Stomach smooth muscle (tissue), 2 donors: ENCODE results near the gene ROCK2.
"Not testable (repeated sequence)": the region's sequence is repeated elsewhere in the genome, so short reads cannot be mapped to it uniquely, and the experiment has no call there.

Source experiments
- H3K27ac ChIP-seq: one replicate; pipeline ENCODE4 v1.7.0; 2013; ENCODE audit warnings: mild to moderate bottlenecking, low read length, inconsistent platforms
- H3K27me3 ChIP-seq, 2 donors: one replicate each; pipeline ENCODE4 v1.7.0; 2013; ENCODE audit warnings: low read length in 2 of 2; ENCODE audit not compliant: insufficient read depth in 2 of 2, control insufficient read depth in 1 of 2
- H3K36me3 ChIP-seq, 2 donors: one replicate each; pipeline ENCODE4 v1.7.0; 2013; ENCODE audit warnings: low read length in 2 of 2; ENCODE audit not compliant: control insufficient read depth in 2 of 2, insufficient read depth in 2 of 2
- H3K4me1 ChIP-seq: one replicate; pipeline ENCODE4 v1.7.0; 2013; ENCODE audit warnings: low read length; ENCODE audit not compliant: control insufficient read depth, insufficient read depth
- H3K4me3 ChIP-seq, 2 donors: one replicate each; pipeline ENCODE4 v1.7.0; 2013; ENCODE audit warnings: low read length in 2 of 2
- H3K9ac ChIP-seq, 2 donors: one replicate each; pipeline ENCODE4 v1.7.0; 2013; ENCODE audit warnings: low read length in 2 of 2, mild to moderate bottlenecking in 1 of 2
- H3K9me3 ChIP-seq, 2 donors: one replicate each; pipeline ENCODE4 v1.7.0; 2013; ENCODE audit warnings: low read length in 2 of 2; ENCODE audit not compliant: control insufficient read depth in 2 of 2
- donor health status: healthy.
- donor health status: Pancreatic carcinoma.

ROCK2 gene

GRCh38 chr2:11180653-11181052 lies 163.8 kb downstream of the ROCK2 start:
- no peak overlapping the region for H3K27ac ChIP-seq
- peaks cover 5 to 6% of the 10 kb centered on the region in 2 donors for H3K36me3 ChIP-seq
- no peaks in the 10 kb centered on the region for H3K4me1 ChIP-seq
- no peak overlapping the region for H3K4me3 ChIP-seq
- H3K9ac ChIP-seq, result no peak overlapping the region
- H3K27me3 ChIP-seq, result no peaks in the 10 kb centered on the region
- no peaks in the 10 kb centered on the region for H3K9me3 ChIP-seq

- Histone ChIP-seq H3K9ac (no peak overlapping the region), H3K27me3 (no peaks in the 10 kb centered on the region), H3K4me1 (no peaks in the 10 kb centered on the region), H3K9me3 (no peaks in the 10 kb centered on the region), H3K27ac (no peak overlapping the region), H3K4me3 (no peak overlapping the region), H3K36me3 (peaks cover 5% of the 10 kb centered on the region in 2 donors)
Observed at GRCh38 chr2:11179899-11180298, 164.5 kb downstream of the ROCK2 start.

DNA sequence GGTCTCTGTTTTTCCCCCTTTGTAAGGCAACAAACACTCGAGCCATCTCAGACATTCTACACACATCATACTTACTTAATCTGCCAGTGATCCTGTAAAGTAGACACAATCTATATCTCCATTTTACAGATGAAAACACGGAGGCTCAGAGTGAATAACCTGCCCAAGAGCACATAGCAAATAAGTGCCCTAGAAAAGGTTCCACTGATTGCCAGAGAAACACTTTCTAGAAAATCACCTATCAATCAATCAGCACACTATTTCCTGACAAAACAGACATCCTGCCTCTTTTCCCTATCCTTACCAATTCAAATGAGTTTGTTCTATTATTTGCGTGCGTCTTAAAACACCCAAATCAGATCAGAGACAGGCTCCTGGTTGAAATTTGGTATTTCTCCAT lies 165.2 kb downstream of the ROCK2 start:
- H3K4me1 ChIP-seq, result no peaks in the 10 kb centered on the region
- H3K9me3 ChIP-seq, result no peaks in the 10 kb centered on the region
- peaks cover 5% of the 10 kb centered on the region in 2 donors for H3K36me3 ChIP-seq
- no peak overlapping the region for H3K9ac ChIP-seq
- H3K27me3 ChIP-seq, result no peaks in the 10 kb centered on the region
- no peak overlapping the region for H3K27ac ChIP-seq
- no peak overlapping the region for H3K4me3 ChIP-seq

GRCh38 chr2:11177871-11178690 lies 166.4 kb downstream of the ROCK2 start:
- Histone ChIP-seq H3K4me1 (no peaks in the 10 kb centered on the region), H3K9me3 (no peaks in the 10 kb centered on the region), H3K27me3 (no peaks in the 10 kb centered on the region), H3K9ac (no peak overlapping the region), H3K36me3 (peaks cover 4 to 5% of the 10 kb centered on the region in 2 donors), H3K27ac (no peak overlapping the region), H3K4me3 (no peak overlapping the region)

- H3K9ac ChIP-seq, result no peak overlapping the region
- H3K9me3 ChIP-seq, result no peaks in the 10 kb centered on the region
- H3K4me1 ChIP-seq, result no peaks in the 10 kb centered on the region
- peaks cover 2 to 5% of the 10 kb centered on the region in 2 donors for H3K36me3 ChIP-seq
- H3K27me3 ChIP-seq, result no peaks in the 10 kb centered on the region
- no peak overlapping the region for H3K4me3 ChIP-seq
- H3K27ac ChIP-seq, result no peak overlapping the region
Observed at GRCh38 chr2:11175293-11175795, 169.1 kb downstream of the ROCK2 start.

DNA sequence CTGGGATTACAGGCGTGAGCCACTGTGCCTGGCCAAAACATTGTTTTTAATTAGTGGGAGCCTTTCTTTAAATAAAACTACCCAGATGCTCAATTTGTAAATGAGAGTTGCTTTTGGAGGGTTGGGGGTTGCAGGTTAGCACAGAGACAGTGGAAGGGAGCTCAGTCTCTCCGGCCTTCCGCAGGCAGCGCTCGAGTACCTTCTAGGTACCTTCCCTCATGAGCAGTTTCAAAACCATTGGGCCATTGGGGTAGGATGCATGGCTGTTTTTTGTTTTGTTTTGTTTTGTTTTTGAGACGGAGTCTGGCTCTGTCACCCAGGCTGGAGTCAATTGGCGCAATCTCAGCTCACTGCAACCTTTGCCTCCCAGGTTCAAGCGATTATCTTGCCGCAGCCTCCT lies 170.2 kb downstream of the ROCK2 start:
- no peak overlapping the region for H3K27ac ChIP-seq
- H3K36me3 ChIP-seq, result peaks cover 0 to 2% of the 10 kb centered on the region in 2 donors
- H3K9ac ChIP-seq, result no peak overlapping the region
- H3K27me3 ChIP-seq, result no peaks in the 10 kb centered on the region
- H3K4me1 ChIP-seq, result no peaks in the 10 kb centered on the region
- H3K9me3 ChIP-seq, result no peaks in the 10 kb centered on the region
- no peak overlapping the region for H3K4me3 ChIP-seq

DNA sequence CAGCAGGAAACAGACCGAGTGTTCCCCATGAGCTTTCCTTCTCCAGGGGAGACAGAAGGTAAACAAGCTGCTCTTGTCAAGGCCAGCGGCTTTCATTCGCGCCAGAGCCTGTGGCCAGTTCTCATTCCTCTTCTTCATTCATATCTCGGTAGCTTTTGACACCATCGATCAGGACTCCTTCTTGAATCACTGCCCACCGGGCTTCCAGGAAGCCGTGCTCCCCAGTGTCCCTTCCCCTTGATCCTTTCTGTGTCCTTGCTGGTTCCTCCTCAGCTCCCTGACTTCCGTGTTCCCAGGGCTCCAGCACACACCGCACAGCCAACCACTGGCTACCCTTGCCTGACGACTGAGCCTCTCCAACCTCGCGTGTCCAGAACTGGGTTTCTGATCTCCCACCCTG lies 175.1 kb downstream of the ROCK2 start:
- Histone ChIP-seq H3K36me3 (no peaks in the 10 kb centered on the region), H3K27ac (no peak overlapping the region), H3K9me3 (no peaks in the 10 kb centered on the region), H3K4me1 (no peaks in the 10 kb centered on the region), H3K27me3 (no peaks in the 10 kb centered on the region), H3K9ac (no peak overlapping the region), H3K4me3 (no peak overlapping the region)

- Histone ChIP-seq H3K9ac (no peak overlapping the region), H3K9me3 (no peaks in the 10 kb centered on the region), H3K4me1 (no peaks in the 10 kb centered on the region), H3K36me3 (peaks cover 0 to 2% of the 10 kb centered on the region in 2 donors), H3K27me3 (no peaks in the 10 kb centered on the region), H3K4me3 (no peak overlapping the region), H3K27ac (no peak overlapping the region)
Observed at GRCh38 chr2:11168488-11168887, 175.9 kb downstream of the ROCK2 start.

GRCh38 chr2:11166476-11166875 lies 178.0 kb downstream of the ROCK2 start:
- Histone ChIP-seq H3K9ac (no peak overlapping the region), H3K36me3 (peaks cover 0 to 2% of the 10 kb centered on the region in 2 donors), H3K27me3 (no peaks in the 10 kb centered on the region), H3K27ac (no peak overlapping the region), H3K4me3 (no peak overlapping the region), H3K9me3 (no peaks in the 10 kb centered on the region), H3K4me1 (no peaks in the 10 kb centered on the region)

GRCh38 chr2:11165046-11165445 lies 179.4 kb downstream of the ROCK2 start:
- not testable (repeated sequence) for H3K27ac ChIP-seq, H3K9ac ChIP-seq, H3K27me3 ChIP-seq, H3K36me3 ChIP-seq, H3K4me1 ChIP-seq, H3K4me3 ChIP-seq, H3K9me3 ChIP-seq
